SJSA1 (cell line): ENCODE data around the gene SHISA8. TPM values are rescaled to one million over a fixed set of nuclear protein-coding genes. Genes with fewer than 3 reads are reported as not detected.

Experiments used
- total RNA-seq: library from RNA; depleted of rRNA; stranded (reverse); fragments of >200 nt; shearing (Covaris generic); gene quantifications from 2 replicates; pipeline ENCODE4 v1.2.3, GENCODE V29; 2014; rRNA removed

The SHISA8 gene
- total RNA-seq, 1 experiment from 2014 or later: not detected

Other genes starting within 250 kb of the SHISA8 start
- 109 and 179 TPM in 2 replicates for gene SNU13, start 226.2 kb downstream of the SHISA8 start, total RNA-seq
- gene MEI1, start 215.6 kb downstream of the SHISA8 start, total RNA-seq: 0.08 TPM in 1 of 2 replicates, not detected in the other
- gene CCDC134, start 114.4 kb downstream of the SHISA8 start, total RNA-seq: 10.6 and 28.6 TPM in 2 replicates
- gene SREBF2, start 82.0 kb downstream of the SHISA8 start, total RNA-seq: 18.0 and 19.7 TPM in 2 replicates
- 0.03 and 0.13 TPM in 2 replicates for gene TNFRSF13C, start 11.7 kb upstream of the SHISA8 start, total RNA-seq
- 26.2 and 51.9 TPM in 2 replicates for gene CENPM, start 32.1 kb upstream of the SHISA8 start, total RNA-seq
- not detected in 2 replicates for gene SEPTIN3, start 54.4 kb upstream of the SHISA8 start, total RNA-seq
- gene WBP2NL, start 83.7 kb upstream of the SHISA8 start, total RNA-seq: not detected in 2 replicates
- gene NAGA, start 155.7 kb upstream of the SHISA8 start, total RNA-seq: 39.6 and 41.2 TPM in 2 replicates
- gene PHETA2, start 159.2 kb upstream of the SHISA8 start, total RNA-seq: 9.7 and 14.9 TPM in 2 replicates
- gene SMDT1, start 164.6 kb upstream of the SHISA8 start, total RNA-seq: 8.6 and 21.3 TPM in 2 replicates
- 114 and 245 TPM in 2 replicates for gene NDUFA6, start 175.7 kb upstream of the SHISA8 start, total RNA-seq
- 0.05 TPM in 1 of 2 replicates, not detected in the other for gene CYP2D6, start 215.7 kb upstream of the SHISA8 start, total RNA-seq